Upper lobe of left lung (tissue), 6 donors: ENCODE results near the gene NME7. TPM values are rescaled to one million over a fixed set of nuclear protein-coding genes. Genes with fewer than 3 reads are reported as not detected.

Experiments
- ATAC-seq, 2 donors: fragments of 200-7000 bp; cut with Tn5 transposase; one replicate each; pipeline ENCODE4 v1.9.1; 2022; ENCODE audit warnings: mild to moderate bottlenecking in 2 of 2, moderate library complexity in 2 of 2; ENCODE audit not compliant: low FRiP score in 2 of 2
- DNase-seq, 2 donors: peaks; one replicate each; pipeline ENCODE4 v3.0.0-alpha.2; 2019 to 2020
- H3K27ac ChIP-seq, 4 donors: fragments of 200-600 bp; sonication (generic); one replicate each; pipeline ENCODE4 v1.5.1; 2016 to 2019
- H3K27me3 ChIP-seq, 4 donors: fragments of 200-600 bp; sonication (generic); one replicate each; pipeline ENCODE4 v1.5.1; 2017 to 2019
- H3K36me3 ChIP-seq, 4 donors: fragments of 200-600 bp; sonication (generic); one replicate each; pipeline ENCODE4 v1.5.1; 2016 to 2019
- H3K4me1 ChIP-seq, 4 donors: fragments of 200-600 bp; sonication (generic); one replicate each; pipeline ENCODE4 v1.5.1; 2018 to 2019
- H3K4me3 ChIP-seq, 4 donors: fragments of 200-600 bp; sonication (generic); one replicate each; pipeline ENCODE4 v1.5.1; 2017 to 2019; ENCODE audit warnings: mild to moderate bottlenecking in 2 of 4, moderate library complexity in 1 of 4
- H3K9me3 ChIP-seq, 4 donors: fragments of 200-600 bp; sonication (generic); one replicate each; pipeline ENCODE4 v1.5.1; 2018 to 2019
- CTCF ChIP-seq, 6 experiments: fragments of 450-650 bp in 4 of 6; fragments of 200-600 bp in 2 of 6; sonication (generic) in 2 of 6; IDR thresholded peaks; one replicate each; pipeline ENCODE4 v1.5.1; 2016 to 2019; ENCODE audit warnings: antibody characterized with exemption in 6 of 6
- EP300 ChIP-seq, 4 donors: sonication (generic); formaldehyde crosslinking; IDR thresholded peaks; one replicate each; pipeline ENCODE4 v1.5.1; 2017; ENCODE audit warnings: antibody characterized with exemption in 4 of 4, control low read depth in 2 of 4
- POLR2A ChIP-seq, 4 donors: fragments of 450-650 bp; IDR thresholded peaks; one replicate each; pipeline ENCODE4 v1.5.1; 2016 to 2017; ENCODE audit warnings: antibody characterized with exemption in 4 of 4, mild to moderate bottlenecking in 2 of 4
- POLR2AphosphoS5 ChIP-seq, 2 donors: sonication (generic); formaldehyde crosslinking; IDR thresholded peaks; one replicate each; pipeline ENCODE4 v1.5.1; 2017; ENCODE audit warnings: antibody characterized with exemption in 2 of 2
- WGBS, 2 donors: methylation state at CpG; one replicate each; pipeline ENCODE4 v1.1.5; 2017 to 2018; 5-methylcytosine and 5-hydroxymethylcytosine counted together
- total RNA-seq, 6 donors: library from RNA; depleted of rRNA in 4 of 6; stranded (reverse); fragments of >200 nt in 4 of 6; gene quantifications; one replicate each; pipeline versions ENCODE4 v1.1.0 to v1.2.1, GENCODE V29; 2016 to 2021
- donor health status: DM: no; HTN: no; CAD: no; lungs with moderate emphysema.
- donor health status: DM: no; HTN: yes; CAD: no; lungs with severe emphysema.

NME7 gene
- total RNA-seq, 6 donors from 2014 or later = 9.8 to 24.1 (median 12.1) TPM

- Histone ChIP-seq H3K9me3 (no peaks in the 10 kb centered on the region), H3K36me3 (peaks cover 2 to 28% (median 8%) of the 10 kb centered on the region in 4 donors), H3K4me3 (no peak overlapping the region), H3K27ac (no peak overlapping the region), H3K27me3 (no peaks in the 10 kb centered on the region), H3K4me1 (peaks cover 7 to 20% (median 13%) of the 10 kb centered on the region in 4 donors)
- no peak for TF ChIP-seq POLR2A (IDR thresholded peaks at IDR 0.05)
- no peak for TF ChIP-seq POLR2AphosphoS5 (IDR thresholded peaks at IDR 0.05)
- TF ChIP-seq CTCF (IDR thresholded peaks at IDR 0.05) = no peak
- TF ChIP-seq EP300 (IDR thresholded peaks at IDR 0.05) = no peak
- DNase-seq (no peak), ATAC-seq (no peak)
- 91% methylated on average over 6 of the region's 6 CpGs for WGBS, 2 donors
Observed at GRCh38 chr1:169121146-169121923, 246.3 kb downstream of the NME7 start.

GRCh38 chr1:169120066-169120465 is 247.5 kb downstream of the NME7 start:
- Histone ChIP-seq H3K36me3 (peaks cover under 1 to 16% (median 5%) of the 10 kb centered on the region in 4 donors), H3K27ac (no peak overlapping the region), H3K27me3 (no peaks in the 10 kb centered on the region), H3K4me1 (peaks cover 16 to 28% (median 24%) of the 10 kb centered on the region in 4 donors), H3K4me3 (no peak overlapping the region), H3K9me3 (no peaks in the 10 kb centered on the region)
- ATAC-seq (no peak), DNase-seq (no peak)
- WGBS, 2 donors = 54 to 65% methylated on average over 5 of the region's 5 CpGs
- TF ChIP-seq POLR2A (IDR thresholded peaks at IDR 0.05) (no peak), EP300 (IDR thresholded peaks at IDR 0.05) (no peak), POLR2AphosphoS5 (IDR thresholded peaks at IDR 0.05) (no peak), CTCF (IDR thresholded peaks at IDR 0.05) (no peak)

- ATAC-seq = no peak
- Histone ChIP-seq H3K4me1 (peaks cover 16 to 28% (median 25%) of the 10 kb centered on the region in 4 donors), H3K27ac (no peak overlapping the region), H3K9me3 (no peaks in the 10 kb centered on the region), H3K27me3 (no peaks in the 10 kb centered on the region), H3K4me3 (no peak overlapping the region), H3K36me3 (peaks cover 0 to 18% (median 4%) of the 10 kb centered on the region in 4 donors)
- no peak for DNase-seq
- WGBS, 2 donors = 73 to 79% methylated on average over 5 of the region's 5 CpGs
- TF ChIP-seq POLR2A (IDR thresholded peaks at IDR 0.05) = no peak
- TF ChIP-seq EP300 (IDR thresholded peaks at IDR 0.05) = no peak
- TF ChIP-seq POLR2AphosphoS5 (IDR thresholded peaks at IDR 0.05) = no peak
- TF ChIP-seq CTCF (IDR thresholded peaks at IDR 0.05) = no peak
Observed at GRCh38 chr1:169119405-169119804, 248.2 kb downstream of the NME7 start.

GRCh38 chr1:169118227-169118626 is 249.4 kb downstream of the NME7 start:
- peaks cover 16 to 28% (median 22%) of the 10 kb centered on the region in 4 donors for H3K4me1 ChIP-seq
- H3K27me3 ChIP-seq = no peaks in the 10 kb centered on the region
- H3K4me3 ChIP-seq = no peak overlapping the region
- H3K36me3 ChIP-seq = peaks cover 0 to 28% (median 7%) of the 10 kb centered on the region in 4 donors
- TF ChIP-seq POLR2AphosphoS5 (IDR thresholded peaks at IDR 0.05) = no peak
- no peaks in the 10 kb centered on the region for H3K9me3 ChIP-seq
- ATAC-seq = no peak
- WGBS, 2 donors = 90 to 99% methylated on average over 4 of the region's 4 CpGs
- no peak overlapping the region for H3K27ac ChIP-seq
- DNase-seq = no peak

GRCh38 chr1:169117599-169117998 is 250.0 kb downstream of the NME7 start:
- Histone ChIP-seq H3K27ac (no peak overlapping the region), H3K27me3 (no peaks in the 10 kb centered on the region), H3K36me3 (peaks cover 0 to 28% (median 9%) of the 10 kb centered on the region in 4 donors), H3K9me3 (no peaks in the 10 kb centered on the region), H3K4me1 (peaks cover 16 to 30% (median 24%) of the 10 kb centered on the region in 4 donors), H3K4me3 (no peak overlapping the region)
- WGBS, 2 donors = 88 to 96% methylated on average over 1 of the region's 1 CpG
- ATAC-seq = no peak
- no peak for DNase-seq
- TF ChIP-seq CTCF (IDR thresholded peaks at IDR 0.05) (no peak), POLR2A (IDR thresholded peaks at IDR 0.05) (no peak), EP300 (IDR thresholded peaks at IDR 0.05) (no peak), POLR2AphosphoS5 (IDR thresholded peaks at IDR 0.05) (no peak)
